ENCODE results near the gene SMAP1.

Gene SMAP1

DNA sequence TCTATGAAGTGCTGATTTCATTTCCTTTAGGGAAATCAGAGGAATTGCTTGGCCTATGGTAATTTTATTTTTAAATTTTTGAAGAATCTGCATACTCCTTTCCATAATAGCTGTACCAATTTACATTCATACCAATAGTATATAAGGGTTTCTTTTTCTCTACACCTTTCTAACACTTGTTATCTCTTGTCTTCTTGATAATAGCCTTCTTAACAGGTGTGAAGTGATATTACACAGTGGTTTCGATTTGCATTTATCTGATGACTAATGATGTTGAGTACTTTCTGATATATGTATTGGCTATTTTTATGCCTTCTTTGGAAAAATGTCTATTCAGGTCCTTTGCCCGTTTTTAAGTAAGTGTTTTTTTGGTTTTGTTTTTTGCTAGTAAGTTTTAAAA is 40.8 kb downstream of the SMAP1 start:
- no peaks in the 10 kb centered on the region for H3K4me1 ChIP-seq
- no peaks in the 10 kb centered on the region for H3K36me3 ChIP-seq (ENCODE audit: control insufficient read depth, insufficient read depth, low read length)
- no peak overlapping the region for H3K4me2 ChIP-seq (ENCODE audit: low read length)
- no peak overlapping the region for H3K4me3 ChIP-seq (ENCODE audit: low read depth, low read length)
- TF ChIP-seq, protein P1, sequence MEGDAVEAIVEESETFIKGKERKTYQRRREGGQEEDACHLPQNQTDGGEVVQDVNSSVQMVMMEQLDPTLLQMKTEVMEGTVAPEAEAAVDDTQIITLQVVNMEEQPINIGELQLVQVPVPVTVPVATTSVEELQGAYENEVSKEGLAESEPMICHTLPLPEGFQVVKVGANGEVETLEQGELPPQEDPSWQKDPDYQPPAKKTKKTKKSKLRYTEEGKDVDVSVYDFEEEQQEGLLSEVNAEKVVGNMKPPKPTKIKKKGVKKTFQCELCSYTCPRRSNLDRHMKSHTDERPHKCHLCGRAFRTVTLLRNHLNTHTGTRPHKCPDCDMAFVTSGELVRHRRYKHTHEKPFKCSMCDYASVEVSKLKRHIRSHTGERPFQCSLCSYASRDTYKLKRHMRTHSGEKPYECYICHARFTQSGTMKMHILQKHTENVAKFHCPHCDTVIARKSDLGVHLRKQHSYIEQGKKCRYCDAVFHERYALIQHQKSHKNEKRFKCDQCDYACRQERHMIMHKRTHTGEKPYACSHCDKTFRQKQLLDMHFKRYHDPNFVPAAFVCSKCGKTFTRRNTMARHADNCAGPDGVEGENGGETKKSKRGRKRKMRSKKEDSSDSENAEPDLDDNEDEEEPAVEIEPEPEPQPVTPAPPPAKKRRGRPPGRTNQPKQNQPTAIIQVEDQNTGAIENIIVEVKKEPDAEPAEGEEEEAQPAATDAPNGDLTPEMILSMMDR (IDR thresholded peaks at IDR 0.05), result no peak
- H3K79me2 ChIP-seq, result peaks cover 24% of the 10 kb centered on the region
- H3K9me3 ChIP-seq (ENCODE audit: control insufficient read depth, low read length), result no peaks in the 10 kb centered on the region
- H3K27me3 ChIP-seq (ENCODE audit: control insufficient read depth, insufficient read depth, low read length), result no peaks in the 10 kb centered on the region
- no peak overlapping the region for H3K9ac ChIP-seq
- no peak overlapping the region for H2AFZ ChIP-seq
- H3K27ac ChIP-seq, result no peak overlapping the region

DNA sequence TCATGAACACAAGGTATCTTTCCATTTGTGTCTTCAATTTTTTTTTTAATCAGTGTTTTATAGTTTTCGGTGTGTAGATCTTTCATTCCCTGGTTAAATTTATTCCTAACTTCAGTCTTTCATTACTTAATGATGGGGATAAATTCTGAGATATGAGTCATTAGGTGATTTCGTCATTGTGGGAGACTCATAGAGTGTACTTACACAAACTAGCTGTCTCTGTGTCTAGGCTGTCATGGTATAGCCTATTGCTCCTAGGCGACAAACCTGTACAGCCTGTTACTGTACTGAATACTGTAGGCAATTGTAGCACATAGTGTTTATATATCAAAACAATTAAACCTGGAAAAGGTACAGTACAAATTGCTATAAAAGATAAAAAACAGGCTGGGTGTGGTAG is 42.1 kb downstream of the SMAP1 start:
- Histone ChIP-seq H3K79me2 (peaks cover 31% of the 10 kb centered on the region), H3K27ac (no peak overlapping the region), H3K4me2 (ENCODE audit: low read length) (no peak overlapping the region), H3K27me3 (ENCODE audit: control insufficient read depth, insufficient read depth, low read length) (no peaks in the 10 kb centered on the region), H3K4me3 (ENCODE audit: low read depth, low read length) (no peak overlapping the region), H3K9ac (no peak overlapping the region), H3K4me1 (no peaks in the 10 kb centered on the region), H3K9me3 (ENCODE audit: control insufficient read depth, low read length) (no peaks in the 10 kb centered on the region), H2AFZ (no peak overlapping the region), H3K36me3 (ENCODE audit: control insufficient read depth, insufficient read depth, low read length) (no peaks in the 10 kb centered on the region)
- TF ChIP-seq, protein P1 (IDR thresholded peaks at IDR 0.05), result no peak

DNA sequence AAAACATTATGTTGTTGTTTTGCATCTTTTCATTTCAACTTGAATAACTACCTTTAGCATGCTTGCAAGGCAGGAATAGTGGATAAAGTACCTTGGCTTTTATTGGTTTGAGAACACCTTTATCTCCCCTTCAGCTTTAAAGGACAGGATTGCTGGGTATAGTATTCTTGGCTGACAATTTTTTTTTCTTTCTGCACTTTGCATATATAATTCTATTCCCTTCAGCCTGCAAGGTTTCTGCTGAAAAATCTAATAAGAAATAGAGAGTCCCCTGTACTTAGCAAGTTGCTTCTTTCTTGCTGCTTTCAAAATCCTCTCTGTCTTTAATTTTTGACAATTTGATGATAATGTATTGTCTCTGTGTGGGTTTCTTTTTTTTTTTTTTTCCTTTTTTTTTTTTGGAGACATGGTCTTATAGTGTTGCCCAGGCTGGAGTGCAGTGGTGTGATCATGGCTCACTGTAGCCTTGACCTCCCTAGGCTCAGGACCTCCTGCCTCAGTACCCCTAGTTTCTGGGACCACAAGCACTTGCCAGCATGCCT is 47.1 kb downstream of the SMAP1 start:
- Histone ChIP-seq H3K27me3 (ENCODE audit: control insufficient read depth, insufficient read depth, low read length) (no peaks in the 10 kb centered on the region), H3K4me2 (ENCODE audit: low read length) (no peak overlapping the region), H3K4me1 (peaks cover 10% of the 10 kb centered on the region), H3K9me3 (ENCODE audit: control insufficient read depth, low read length) (no peaks in the 10 kb centered on the region), H3K27ac (no peak overlapping the region), H3K36me3 (ENCODE audit: control insufficient read depth, insufficient read depth, low read length) (no peaks in the 10 kb centered on the region), H3K79me2 (peaks cover 60% of the 10 kb centered on the region), H2AFZ (no peak overlapping the region), H3K4me3 (ENCODE audit: low read depth, low read length) (no peak overlapping the region), H3K9ac (no peak overlapping the region)
- TF ChIP-seq, protein P1 (IDR thresholded peaks at IDR 0.05), result no peak

DNA sequence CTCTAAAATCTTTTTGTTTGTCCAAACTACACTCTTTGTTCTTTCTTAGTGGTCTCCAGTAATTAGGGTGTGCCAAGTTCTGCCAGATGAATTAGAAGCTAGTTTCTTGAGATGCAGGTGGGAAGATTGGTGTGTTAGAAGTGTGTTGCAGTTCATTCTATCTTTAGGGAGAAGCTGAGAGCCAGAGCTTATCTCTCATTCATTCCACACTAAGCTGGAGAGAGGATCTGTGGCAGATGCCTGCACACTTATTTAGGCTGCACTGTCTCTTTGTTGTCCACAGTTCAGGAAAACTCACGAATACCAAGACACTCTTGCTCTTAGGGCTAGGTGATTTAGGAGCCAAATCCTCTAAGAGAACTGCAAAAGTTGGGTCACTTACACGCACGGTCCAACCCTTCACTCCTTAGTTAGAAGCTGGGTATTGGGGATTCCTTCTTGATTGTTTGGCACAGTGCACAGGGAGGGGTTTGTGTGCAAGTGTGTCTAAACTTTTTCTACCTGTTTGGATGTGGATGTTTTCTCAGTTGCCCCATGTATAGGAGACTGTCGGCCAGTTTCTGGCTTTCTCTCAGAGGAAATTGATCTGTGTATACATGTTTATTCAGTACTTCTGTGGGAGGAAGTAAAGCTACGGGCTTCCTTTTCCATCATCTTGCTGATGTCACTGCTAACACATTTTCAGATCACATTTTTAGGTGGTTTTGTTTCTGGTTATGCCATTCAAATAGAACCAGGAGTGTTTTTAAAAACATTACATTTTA is 49.5 kb downstream of the SMAP1 start:
- H3K36me3 ChIP-seq (ENCODE audit: control insufficient read depth, insufficient read depth, low read length), result no peaks in the 10 kb centered on the region
- H3K27ac ChIP-seq, result no peak overlapping the region
- no peak overlapping the region for H3K4me2 ChIP-seq (ENCODE audit: low read length)
- H2AFZ ChIP-seq, result no peak overlapping the region
- no peak overlapping the region for H3K4me3 ChIP-seq (ENCODE audit: low read depth, low read length)
- H3K79me2 ChIP-seq, result peaks cover 66% of the 10 kb centered on the region
- TF ChIP-seq, protein P1 (IDR thresholded peaks at IDR 0.05), result no peak
- peaks cover 10% of the 10 kb centered on the region for H3K4me1 ChIP-seq
- no peak overlapping the region for H3K9ac ChIP-seq
- H3K27me3 ChIP-seq (ENCODE audit: control insufficient read depth, insufficient read depth, low read length), result no peaks in the 10 kb centered on the region
- no peaks in the 10 kb centered on the region for H3K9me3 ChIP-seq (ENCODE audit: control insufficient read depth, low read length)

DNA sequence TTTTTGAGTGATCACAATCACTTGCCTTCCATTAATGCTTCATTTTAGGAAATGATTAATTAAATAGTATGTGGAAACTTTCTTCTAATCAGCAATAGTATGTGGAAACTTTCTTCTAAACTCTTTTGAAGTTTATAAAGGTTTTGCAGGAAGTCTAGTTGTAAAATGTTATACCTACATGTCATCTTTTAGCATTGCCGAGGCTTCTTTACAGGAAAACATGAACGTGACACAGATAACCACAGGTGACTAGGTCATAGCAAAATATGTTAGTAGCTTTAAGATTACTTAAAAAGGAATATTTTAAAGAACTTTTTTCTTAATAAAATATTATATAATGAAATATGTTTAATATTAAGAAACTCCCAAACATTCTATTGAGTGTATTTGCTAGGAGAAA is 56.8 kb downstream of the SMAP1 start:
- Histone ChIP-seq H3K9me3 (ENCODE audit: control insufficient read depth, low read length) (no peaks in the 10 kb centered on the region), H3K9ac (no peak overlapping the region), H3K4me2 (ENCODE audit: low read length) (no peak overlapping the region), H3K27me3 (ENCODE audit: control insufficient read depth, insufficient read depth, low read length) (no peaks in the 10 kb centered on the region), H3K4me3 (ENCODE audit: low read depth, low read length) (no peak overlapping the region), H3K36me3 (ENCODE audit: control insufficient read depth, insufficient read depth, low read length) (no peaks in the 10 kb centered on the region), H3K27ac (no peak overlapping the region), H3K4me1 (no peaks in the 10 kb centered on the region), H2AFZ (no peak overlapping the region), H3K79me2 (peaks cover 33% of the 10 kb centered on the region)
- TF ChIP-seq, protein P1 (IDR thresholded peaks at IDR 0.05), result no peak
